Measurements from ENCODE around the gene IPO7.
"Not testable (repeated sequence)": the region's sequence is repeated elsewhere in the genome, so short reads cannot be mapped to it uniquely, and the experiment has no call there.

IPO7 gene

DNA sequence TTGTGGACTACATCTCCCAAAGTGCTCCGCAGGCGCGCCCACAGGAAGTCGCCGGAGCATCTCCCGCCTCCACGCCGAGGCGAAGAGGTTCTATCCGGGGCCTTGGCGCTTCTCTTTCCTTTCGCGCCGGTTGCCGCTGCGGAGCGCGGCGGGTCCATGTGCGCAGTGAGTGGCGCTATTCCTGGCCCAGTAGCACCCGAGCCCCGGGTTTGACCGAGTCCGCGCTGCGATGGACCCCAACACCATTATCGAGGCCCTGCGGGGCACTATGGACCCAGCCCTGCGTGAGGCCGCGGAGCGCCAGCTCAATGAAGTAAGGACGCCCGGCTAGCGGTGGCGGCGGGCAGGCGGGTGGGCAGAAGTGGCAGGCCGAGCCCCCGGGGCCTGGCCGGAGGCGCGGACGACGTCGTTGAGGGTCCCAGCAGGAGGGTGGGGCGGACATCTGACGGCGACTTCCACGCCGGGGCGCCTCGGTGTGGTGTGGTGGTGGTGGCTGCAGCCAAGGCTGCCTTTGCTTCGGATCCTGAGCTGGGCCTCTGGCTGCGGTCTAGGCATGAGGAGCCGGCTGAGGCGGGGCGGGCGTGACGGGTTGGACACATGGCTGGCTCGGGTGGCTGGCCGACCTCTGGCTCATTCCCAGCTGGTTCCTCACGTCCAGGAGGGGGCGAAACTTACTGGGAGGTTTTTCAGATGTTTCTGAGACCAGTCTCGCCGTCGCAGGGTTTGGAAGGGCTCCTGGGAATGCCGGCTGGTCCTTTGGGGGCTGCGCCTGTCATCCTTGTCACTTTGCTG is at the start of gene IPO7:
IPO7 (plus strand) TSS at position 118 of the 792 bp plus-strand sequence; CDS start at position 230, 112 bp downstream.
- DNase-seq (ENCODE audit: low read depth in 2 of 2) = peak; percentile 86 to 88

DNA sequence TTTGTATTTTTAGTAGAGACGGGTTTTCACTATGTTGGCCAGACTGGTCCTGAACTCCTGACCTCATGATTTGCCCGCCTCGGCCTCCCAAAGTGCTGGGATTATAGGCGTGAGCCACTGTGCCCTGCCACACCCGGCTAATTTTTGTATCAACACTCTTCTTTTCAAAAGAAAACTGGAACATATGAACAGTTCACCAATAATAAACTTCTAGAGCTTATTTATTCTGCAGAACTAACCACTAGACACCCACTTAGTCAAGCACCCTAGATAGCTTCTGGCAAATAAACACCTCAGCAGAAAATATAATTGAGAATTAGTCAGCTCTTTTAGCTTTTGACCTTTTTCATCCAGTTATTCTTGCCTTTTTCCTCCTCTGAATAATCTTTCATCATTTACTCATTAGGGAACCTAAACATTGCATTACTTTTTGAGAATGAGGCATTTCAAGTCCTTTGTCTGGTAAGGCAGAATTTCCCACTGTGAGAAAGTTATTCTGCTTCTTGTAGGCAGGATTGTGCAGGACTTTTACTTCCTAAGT is 42.7 kb upstream of the IPO7 start:
- DNase-seq (ENCODE audit: low read depth in 2 of 2) = no peak

DNA sequence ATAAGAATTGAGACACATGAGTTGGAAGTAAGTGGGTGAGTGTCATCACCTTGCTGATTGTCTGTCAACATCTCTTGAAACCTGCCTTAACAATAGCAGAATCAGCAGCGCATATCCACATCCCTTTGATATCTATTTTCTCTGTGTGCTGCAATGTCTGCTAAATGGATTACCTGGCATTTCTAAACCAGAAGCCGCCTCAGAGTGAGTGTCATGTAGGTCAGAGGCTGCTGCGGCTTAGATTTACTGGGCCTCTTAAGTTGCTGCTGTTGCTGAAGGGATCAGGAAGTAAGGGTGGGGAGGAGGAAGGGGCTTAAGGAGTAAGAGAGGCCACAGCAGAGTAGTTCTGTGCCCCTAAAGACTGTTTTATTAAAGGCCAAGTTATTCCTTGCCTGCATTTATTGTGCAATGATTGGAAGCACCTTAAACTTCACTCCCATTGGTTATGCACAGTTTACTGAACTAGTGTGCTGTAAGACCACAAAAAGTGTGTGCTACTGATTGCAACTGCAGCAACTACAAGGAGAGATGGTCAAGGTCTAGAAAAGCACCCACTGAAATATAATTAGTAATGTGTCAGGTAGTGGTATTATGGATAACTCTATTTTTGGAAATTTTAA is 40.3 kb upstream of the IPO7 start:
- DNase-seq (ENCODE audit: low read depth in 2 of 2) = no peak

DNA sequence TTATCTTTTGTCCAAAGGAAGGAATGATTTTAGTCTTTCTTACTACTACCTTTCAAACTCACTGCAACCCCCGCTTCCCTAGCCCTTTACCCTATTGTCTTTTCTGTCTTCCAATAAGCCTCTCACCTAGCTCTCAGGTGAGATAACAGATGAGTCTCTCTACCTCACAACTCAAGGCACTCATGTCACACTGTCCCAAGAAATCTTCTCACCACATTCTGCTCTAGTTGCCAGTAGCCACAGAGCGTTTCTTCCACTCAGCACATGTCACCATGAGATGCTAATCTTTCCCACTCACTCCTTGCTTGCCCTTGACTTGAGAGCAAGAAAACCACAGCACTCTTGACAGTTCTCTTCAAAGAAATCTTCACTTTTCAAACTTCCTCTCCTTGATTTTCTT is 37.4 kb upstream of the IPO7 start:
- no peak for DNase-seq (ENCODE audit: low read depth in 2 of 2)

DNA sequence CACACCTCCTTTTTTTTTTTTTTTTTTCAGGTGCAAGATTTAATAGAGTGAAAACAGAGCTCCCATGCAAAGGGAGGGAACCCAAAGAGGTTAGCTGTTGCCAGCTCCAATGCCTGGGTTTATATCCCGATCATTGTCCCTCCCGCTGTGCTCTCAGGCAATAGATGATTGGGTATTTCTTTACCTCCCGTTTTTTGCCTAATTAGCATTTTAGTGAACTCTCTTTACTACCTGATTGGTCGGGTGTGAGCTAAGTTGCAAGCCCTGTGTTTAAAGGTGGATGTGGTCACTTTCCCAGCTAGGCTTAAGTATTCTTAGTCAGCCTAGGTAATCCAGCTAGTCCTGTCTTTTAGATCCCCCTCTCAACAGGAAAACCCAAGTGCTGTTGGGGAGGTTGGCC is 36.7 kb upstream of the IPO7 start:
- DNase-seq (ENCODE audit: low read depth in 2 of 2) = not testable (repeated sequence)

DNA sequence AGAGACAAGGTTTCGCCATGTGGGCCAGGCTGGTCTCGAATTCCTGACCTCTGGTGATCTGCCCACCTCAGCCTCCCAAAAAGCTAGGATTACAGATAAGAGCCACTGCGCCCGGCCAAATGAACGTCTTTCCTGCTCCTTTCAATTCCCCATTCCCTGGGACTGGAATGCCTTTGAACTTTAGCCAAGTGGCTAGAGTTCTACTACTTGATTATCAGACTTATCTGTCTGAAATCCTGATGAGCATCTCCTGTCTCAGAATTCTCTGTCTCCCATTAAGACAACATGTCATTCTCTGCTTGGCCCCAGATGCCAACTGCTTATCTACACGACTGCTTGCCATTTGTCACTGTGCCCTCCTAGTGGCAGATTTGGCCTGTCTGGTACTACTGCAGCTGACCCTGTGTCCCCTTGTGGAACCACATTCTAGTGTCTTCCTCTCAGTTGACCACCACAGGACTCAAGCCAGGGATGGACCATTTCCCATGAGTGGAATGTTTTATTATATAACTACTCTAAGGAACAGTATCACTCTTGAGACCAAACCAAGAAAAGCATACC is 33.1 kb upstream of the IPO7 start:
- no peak for DNase-seq (ENCODE audit: low read depth in 2 of 2)

DNA sequence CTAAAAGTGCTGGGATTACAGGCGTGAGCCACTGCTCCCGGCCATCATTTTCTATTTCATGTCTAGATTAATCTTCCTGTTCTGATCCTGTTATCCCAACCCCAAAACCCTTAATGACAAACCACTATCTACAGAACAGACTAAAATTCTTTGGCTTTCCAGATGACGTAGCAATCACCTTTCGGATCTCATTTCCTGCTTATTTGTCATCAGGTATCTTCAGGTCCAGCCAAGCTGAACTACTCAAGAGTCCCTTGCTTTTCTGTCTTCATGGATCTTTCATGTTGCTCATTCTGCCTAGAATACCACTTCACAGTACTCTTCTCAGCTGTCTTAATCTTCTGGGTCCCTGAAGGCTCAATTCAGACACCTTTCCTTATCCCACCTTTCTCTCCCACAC is 27.4 kb upstream of the IPO7 start:
- DNase-seq (ENCODE audit: low read depth in 2 of 2) = no peak

DNA sequence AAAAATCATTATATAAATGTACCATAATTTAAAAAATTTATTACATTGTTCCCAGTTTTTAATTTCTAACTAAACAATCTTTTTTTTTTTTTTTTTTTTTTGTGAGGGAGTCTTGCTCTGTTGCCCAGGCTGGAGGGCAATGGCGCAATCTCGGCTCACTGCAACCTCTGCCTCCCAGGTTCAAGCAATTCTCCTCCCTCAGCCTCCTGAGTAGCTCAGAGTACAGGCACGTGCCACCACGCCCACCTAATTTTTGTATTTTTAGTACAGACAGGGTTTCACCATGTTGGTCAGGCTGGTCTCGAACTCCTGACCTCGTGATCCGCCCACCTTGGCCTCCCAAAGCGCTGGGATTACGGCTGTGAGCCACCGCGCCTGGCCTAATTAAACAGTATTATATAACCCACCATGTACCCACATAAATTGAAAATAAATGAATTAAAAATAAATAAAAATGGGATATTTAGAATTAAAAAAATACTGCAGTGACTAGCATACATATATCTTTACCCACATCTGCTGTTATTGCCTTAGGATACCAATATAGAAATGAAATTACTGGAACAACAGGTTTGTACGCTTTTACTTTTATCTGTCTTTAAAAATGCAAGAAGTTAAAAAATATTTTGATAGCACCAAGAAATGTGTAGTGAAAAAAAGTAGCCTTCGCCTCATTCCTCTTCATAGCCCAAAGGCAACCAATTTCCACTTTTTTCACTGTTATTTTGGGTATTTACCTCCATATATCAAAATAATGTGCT is 23.4 kb upstream of the IPO7 start:
- not testable (repeated sequence) for DNase-seq (ENCODE audit: low read depth in 2 of 2)

DNA sequence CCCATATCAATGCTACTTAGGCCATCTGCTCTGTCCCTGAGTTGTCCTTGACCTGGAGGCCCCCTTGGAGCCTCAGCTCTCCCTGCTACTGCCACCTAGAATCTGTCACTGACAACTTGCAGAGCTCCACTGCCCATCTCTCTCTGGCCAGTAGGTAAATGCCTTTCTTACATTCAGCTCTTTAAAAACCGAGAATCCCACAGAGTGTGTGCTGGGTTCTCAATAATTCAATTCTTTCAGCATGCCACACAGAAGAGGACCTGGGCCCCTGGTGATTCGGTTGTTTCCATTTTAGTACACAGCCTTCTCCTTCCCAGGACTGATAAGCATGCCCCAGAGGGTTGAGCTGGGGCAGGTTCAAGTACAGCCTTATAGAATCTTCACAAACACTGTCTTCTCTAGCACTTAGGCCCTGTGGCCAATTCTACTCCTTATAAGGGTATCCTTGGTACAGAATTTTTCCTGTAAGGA is 22.0 kb upstream of the IPO7 start:
- DNase-seq (ENCODE audit: low read depth in 2 of 2) = peak in 1 of 2 donors; percentile 11

DNA sequence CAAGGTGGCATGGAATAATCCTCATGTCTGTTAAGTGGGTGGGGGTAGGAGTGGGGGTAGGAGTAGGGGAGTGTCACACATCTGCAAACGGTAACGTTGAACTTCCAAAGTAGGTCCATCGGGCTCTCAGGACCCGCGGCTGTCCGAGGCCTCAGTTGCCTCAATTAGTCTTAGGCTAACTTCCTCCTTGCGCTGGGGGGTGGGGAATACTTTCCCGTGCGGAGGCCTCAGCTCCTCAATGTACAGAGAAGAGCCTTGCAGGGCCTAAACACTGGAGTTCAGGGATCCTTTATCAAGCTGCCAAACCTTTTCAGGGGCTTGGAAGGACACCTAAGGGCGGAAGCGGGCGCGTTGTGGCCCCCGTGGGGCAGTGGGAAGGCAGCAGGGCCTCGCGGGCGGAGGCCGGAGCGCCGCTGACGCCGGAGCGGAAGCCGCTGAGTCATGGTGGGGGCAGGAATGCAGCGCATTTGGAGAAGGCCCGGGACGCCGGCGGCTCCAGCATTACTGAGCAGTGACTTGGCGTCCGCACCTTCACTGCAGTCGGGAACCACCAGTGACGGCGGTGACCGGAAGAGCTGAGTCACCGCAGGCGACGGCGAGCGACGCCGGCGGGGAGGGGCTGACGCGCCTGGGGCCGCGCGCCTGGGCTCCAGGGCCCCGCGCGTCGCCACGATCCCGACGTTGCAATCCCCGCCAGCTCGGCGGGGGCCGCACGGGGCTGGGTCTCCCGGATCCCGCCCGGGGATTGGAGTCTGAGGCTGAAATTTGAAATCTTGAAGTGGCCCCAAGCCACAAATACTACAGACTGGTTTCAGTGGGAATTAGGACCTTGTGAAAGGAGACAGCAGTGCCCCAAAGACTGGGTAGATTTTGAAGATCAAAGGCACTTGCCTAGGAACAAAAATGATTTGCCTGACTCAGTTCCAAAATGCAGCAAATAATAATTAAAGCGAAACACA is 20.2 kb upstream of the IPO7 start:
- peak; percentile 77 to 80 for DNase-seq (ENCODE audit: low read depth in 2 of 2)

DNA sequence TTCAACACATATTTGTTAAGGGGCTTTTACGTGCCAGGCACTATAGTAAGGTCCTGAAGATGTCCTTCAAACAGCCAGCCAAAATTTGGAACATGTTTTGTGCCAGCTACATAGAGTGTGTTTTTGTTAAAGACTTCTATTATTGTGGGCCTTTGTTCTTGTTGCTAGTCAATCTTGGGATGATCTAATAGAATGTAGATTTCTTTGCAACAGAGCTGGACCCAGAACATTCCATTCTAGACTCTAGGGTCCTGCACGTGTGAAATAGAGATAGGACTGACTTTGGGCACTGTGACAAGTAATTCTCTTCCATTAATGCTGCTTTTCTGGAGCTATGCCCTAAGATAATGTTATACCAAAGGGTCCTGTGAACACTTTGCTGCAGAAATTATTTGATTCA is 16.9 kb upstream of the IPO7 start:
- DNase-seq (ENCODE audit: low read depth in 2 of 2) = no peak

DNA sequence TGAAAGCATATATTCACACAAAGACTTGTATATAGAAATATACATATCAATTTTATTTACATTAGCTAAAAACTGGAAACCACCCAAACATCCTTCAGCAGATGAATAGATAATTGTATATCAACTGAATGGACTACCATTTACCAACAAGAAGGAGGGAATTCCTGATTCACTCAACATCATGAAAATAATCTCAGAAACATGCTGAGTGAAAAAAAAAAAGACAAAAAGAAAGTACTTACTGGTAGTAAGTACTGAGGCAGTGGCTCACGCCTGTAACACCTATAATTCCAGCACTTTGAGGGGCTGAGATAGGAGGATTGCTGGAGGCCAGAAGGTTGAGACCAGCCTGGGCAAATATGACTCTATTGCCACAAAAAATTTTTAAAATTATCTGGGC is 7.4 kb upstream of the IPO7 start:
- no peak for DNase-seq (ENCODE audit: low read depth in 2 of 2)

DNA sequence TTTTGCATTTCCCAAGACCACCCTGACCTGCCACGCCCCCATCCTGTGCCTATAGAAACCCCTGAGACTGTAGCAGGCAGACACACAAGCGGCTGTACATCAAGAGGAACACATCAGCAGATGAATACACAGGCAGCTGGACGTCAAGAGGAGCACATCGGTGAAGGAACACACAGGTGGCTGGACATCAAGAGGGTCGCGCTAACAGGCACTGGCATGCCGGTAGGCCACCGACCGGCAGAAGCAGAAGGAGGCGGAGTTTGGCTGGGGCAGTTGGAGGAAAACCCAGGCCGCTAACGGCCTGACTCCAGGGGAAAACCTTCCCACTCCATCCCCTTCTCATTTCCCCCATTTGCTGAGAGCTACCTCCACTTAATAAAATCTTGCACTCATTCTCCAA is 5.4 kb upstream of the IPO7 start:
- no peak for DNase-seq (ENCODE audit: low read depth in 2 of 2)

DNA sequence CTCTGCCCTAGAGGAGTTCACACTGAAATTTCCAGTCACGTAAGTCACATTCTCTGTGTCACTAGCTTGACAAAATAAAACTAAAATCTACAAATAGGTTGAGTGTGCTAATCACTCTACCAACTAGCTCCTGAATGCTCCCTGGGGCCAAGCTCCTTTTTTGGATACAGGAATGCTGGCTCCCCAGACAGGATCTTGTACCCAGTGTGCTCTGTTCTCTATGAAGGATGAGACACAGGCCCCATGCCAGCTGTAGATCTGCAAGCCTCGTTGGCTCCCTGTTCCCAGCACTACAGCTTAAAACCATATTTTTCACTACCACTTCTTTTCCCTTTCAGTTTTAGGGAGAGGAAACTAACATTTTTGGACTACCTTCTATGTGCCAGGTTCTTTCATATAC is 3.7 kb upstream of the IPO7 start:
- no peak for DNase-seq (ENCODE audit: low read depth in 2 of 2)

DNA sequence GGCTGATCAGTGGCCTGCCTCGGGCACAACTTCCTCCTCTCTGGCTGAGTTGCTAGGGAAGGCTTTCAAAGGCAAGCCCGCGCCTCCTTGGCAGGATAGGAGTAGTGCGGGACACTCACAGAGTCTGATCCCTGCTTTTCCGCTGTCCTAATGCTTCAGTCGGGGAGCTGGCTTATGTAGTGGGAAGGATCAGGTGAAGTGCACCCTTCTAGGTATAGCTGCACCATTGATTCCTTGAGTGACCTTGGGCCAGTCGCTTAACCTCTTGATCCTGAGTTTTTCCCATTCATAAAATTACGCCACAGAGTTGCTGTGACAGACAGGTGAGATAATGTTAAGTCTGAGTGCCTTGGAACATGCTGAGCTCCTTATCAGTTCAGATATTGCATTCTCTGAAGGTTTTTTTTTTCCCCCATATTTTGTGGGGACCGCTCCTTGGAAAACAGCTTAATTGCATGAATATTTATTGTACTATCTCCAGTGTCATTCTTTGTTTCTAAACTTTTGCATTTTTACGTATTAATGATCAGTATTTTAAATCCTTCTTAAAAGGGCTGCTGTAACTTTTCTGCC is 961 bp downstream of the IPO7 start:
- no peak for DNase-seq (ENCODE audit: low read depth in 2 of 2)

DNA sequence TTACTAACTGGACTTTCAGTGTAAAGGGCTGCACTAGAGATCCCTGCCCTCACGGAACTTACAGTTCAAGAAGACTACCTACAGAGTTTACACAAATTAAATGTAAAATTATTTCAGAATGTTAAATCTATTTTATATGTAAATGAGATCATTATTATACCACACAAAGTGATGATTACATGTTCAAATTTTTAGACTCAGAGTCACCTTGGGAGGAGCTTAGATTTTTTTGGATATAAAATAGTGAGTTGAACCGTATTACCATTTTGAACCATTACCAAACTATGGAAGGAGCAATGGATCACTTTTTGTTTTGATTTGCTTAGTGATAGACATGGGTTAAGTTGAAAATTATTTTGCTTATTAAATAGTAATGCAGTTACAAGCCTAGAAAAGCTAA is 1.6 kb downstream of the IPO7 start:
- DNase-seq (ENCODE audit: low read depth in 2 of 2) = no peak

DNA sequence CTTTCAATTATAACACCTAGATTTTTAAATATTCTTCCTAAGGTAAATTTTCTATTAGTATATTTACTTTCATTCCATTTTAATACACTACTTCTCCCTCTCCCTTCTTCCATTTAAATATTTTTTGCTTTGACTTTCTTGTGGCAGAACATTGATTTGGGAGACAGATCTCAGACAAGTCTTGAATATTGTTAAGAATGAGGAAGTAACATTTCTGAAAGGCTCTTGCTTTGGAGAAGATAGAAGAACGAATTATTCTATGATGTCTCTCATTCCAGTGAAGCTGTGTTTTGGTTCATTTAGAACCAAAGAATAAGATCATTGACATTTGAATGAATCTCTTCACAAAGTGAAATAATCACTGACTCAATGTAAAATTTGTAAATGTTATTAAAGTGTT is 2.4 kb downstream of the IPO7 start:
- no peak for DNase-seq (ENCODE audit: low read depth in 2 of 2)

DNA sequence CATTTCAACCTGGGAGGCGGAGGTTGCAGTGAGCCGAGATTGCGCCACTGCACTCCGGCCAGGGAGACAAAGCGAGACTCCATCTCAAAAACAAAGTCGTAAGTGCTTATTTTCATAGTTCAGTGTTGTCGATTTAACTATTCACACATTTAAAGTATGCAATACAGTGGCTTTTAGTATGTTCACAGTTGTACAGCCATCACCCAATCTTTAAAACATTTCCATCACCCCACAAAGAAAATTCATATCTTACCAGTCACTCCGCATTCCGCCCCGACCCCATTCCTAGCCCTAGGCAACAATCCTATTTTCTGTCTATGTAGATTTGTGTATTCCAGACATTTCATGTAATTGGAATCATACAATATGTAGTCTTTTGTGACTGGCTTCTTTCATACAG is 11.9 kb downstream of the IPO7 start:
- no peak for DNase-seq (ENCODE audit: low read depth in 2 of 2)

DNA sequence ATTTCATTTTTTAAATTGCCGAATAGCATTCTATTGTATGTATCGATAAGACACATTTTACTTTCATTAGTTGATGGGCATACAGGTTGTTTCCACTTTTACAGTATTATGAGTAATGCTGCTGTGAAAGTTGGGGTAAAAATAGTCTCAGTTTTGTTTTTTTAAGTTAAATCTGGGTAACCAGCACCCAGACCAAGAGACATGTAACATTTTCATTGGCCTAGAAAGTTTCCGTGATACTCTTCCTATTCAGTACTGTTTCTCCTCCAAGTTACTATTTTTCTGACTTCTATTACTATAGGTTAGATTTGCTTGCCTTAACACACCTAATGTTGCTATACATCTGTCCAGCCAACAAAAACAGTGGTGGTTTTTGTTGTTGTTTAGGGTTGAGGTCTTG is 12.3 kb downstream of the IPO7 start:
- DNase-seq (ENCODE audit: low read depth in 2 of 2) = no peak

Data from stimulated activated CD4-positive, alpha-beta T cell treated with anti-CD3 and anti-CD28 coated beads, Interleukin-15, amount 100 ng/mL, for 48 hours (primary cell).